Heart left ventricle (tissue), 16 donors: Measurements from ENCODE around the gene TM9SF4. TPM values are rescaled to one million over a fixed set of nuclear protein-coding genes. Genes with fewer than 3 reads are reported as not detected.

Experiments used
- ATAC-seq, 4 donors: fragments of 200-7000 bp; cut with Tn5 transposase; one replicate each; pipeline ENCODE4 v1.9.1; 2020 to 2022; ENCODE audit warnings: moderate library complexity in 4 of 4, mild to moderate bottlenecking in 3 of 4, moderate number of reproducible peaks in 1 of 4
- DNase-seq, 5 donors: peaks; one replicate each; pipeline ENCODE4 v3.0.0-alpha.2; 2020
- H3K27ac ChIP-seq, 12 donors: fragments of 200-600 bp; sonication (generic) in 4 of 12; one replicate each; pipeline versions ENCODE4 v1.5.0 to v1.8.0; 2016 to 2022; ENCODE audit warnings: mild to moderate bottlenecking in 2 of 12
- H3K27me3 ChIP-seq, 9 donors: fragments of 200-600 bp; sonication (generic) in 2 of 9; one replicate each; pipeline versions ENCODE4 v1.5.1 to v1.8.0; 2016 to 2022; ENCODE audit warnings: mild to moderate bottlenecking in 3 of 9
- H3K36me3 ChIP-seq, 9 donors: fragments of 200-600 bp; sonication (generic) in 2 of 9; one replicate each; pipeline versions ENCODE4 v1.5.0 to v1.8.0; 2018 to 2022; ENCODE audit warnings: mild to moderate bottlenecking in 2 of 9
- H3K4me1 ChIP-seq, 12 donors: fragments of 200-600 bp; sonication (generic) in 4 of 12; one replicate each; pipeline versions ENCODE4 v1.5.0 to v1.8.0; 2016 to 2022; ENCODE audit warnings: mild to moderate bottlenecking in 3 of 12
- H3K4me3 ChIP-seq, 12 donors: fragments of 200-600 bp; sonication (generic) in 4 of 12; one replicate each; pipeline versions ENCODE4 v1.5.0 to v1.8.0; 2017 to 2022; ENCODE audit warnings: mild to moderate bottlenecking in 9 of 12, moderate library complexity in 4 of 12
- H3K9me3 ChIP-seq, 12 donors: fragments of 200-600 bp; sonication (generic) in 4 of 12; one replicate each; pipeline versions ENCODE4 v1.5.0 to v1.8.0; 2016 to 2022; ENCODE audit warnings: mild to moderate bottlenecking in 1 of 12
- POLR2A ChIP-seq, 2 donors: fragments of 450-650 bp; IDR thresholded peaks; one replicate each; pipeline ENCODE4 v1.6.1; 2017; ENCODE audit warnings: antibody characterized with exemption in 2 of 2, mild to moderate bottlenecking in 2 of 2, moderate library complexity in 2 of 2
- whole genome bisulfite sequencing, 4 donors: extraction: QIAGEN DNeasy Blood & Tissue Kit in 2 of 4; methylation state at CpG; one replicate each; pipeline versions ENCODE4 v1.1.5 to v1.1.7; 2013 to 2018; 5-methylcytosine and 5-hydroxymethylcytosine counted together
- intact Hi-C, 10 donors: fragments of 100-400 bp; cut with DNase I; formaldehyde crosslinking; loops; one replicate each; pipeline versions ENCODE4 v1.11.1 to v1.14.2; 2022
- polyA plus RNA-seq, 2 donors: library from polyadenylated mRNA; stranded (reverse); fragments of 200-250 nt; gene quantifications; one replicate each; pipeline ENCODE4 v1.2.3, GENCODE V29; 2013
- total RNA-seq, 9 donors: library from RNA; depleted of rRNA in 2 of 9; stranded (reverse); fragments of >200 nt in 2 of 9; fragmentation: NEBNext Ultra II Directional in 3 of 9; extraction: Animal tissue kit (Norgen Biotek cat#: 25700) in 3 of 9; gene quantifications; one replicate each; pipeline versions ENCODE4 v1.1.0 to v1.2.4, GENCODE V29; 2016 to 2023
- TF ChIP-seq, protein P1 (sequence below), 12 donors: fragments of 200-600 bp; sonication (generic) in 4 of 12; IDR thresholded peaks; one replicate each; pipeline versions ENCODE4 v1.5.0 to v1.8.0; 2018 to 2022; ENCODE audit warnings: antibody characterized with exemption in 12 of 12, mild to moderate bottlenecking in 5 of 12
- donor health status: ischemic (EF 13 %, LVEDD 7.1; RV severe dilation, severe dysfunction).
- donor health status: healthy with polysubstance abuse.
- donor health status: DM: no; HTN: yes; CAD: no.
- donor health status: DM: no; HTN: no; CAD: no.
- donor health status: ischemic (EF 25% LVEDD 6.9; RV normal size, moderate dysfunction).
- donor health status: ischemic (EF 25% LVEDD 5.7; RV mildly dilated, moderate dysfunction).
- donor health status: healthy.
- donor health status: DM: yes; HTN: yes; CAD: no.
- donor health status: ischemic (EF 35%, LVEDD 5.7; RV mildly dilated, moderate dysfunction).
- donor health status: nonischemic (EF 11% LVEDD 7.7; RV severe dilation, severe dysfunction).
- donor health status: DM: yes; HTN: yes; CAD: no.
- donor health status: PGD.
- donor health status: ischemic (EF 29% LVEDD 5.4; RV normal size, mild dysfunction).
- donor health status: nonischemic (EF 23%, LVEDD 6.1; RV moderate dilation, normal function).

Gene TM9SF4
- total and polyA plus RNA-seq, 11 donors = 15.7 to 37.9 (median 28.8) TPM

DNA sequence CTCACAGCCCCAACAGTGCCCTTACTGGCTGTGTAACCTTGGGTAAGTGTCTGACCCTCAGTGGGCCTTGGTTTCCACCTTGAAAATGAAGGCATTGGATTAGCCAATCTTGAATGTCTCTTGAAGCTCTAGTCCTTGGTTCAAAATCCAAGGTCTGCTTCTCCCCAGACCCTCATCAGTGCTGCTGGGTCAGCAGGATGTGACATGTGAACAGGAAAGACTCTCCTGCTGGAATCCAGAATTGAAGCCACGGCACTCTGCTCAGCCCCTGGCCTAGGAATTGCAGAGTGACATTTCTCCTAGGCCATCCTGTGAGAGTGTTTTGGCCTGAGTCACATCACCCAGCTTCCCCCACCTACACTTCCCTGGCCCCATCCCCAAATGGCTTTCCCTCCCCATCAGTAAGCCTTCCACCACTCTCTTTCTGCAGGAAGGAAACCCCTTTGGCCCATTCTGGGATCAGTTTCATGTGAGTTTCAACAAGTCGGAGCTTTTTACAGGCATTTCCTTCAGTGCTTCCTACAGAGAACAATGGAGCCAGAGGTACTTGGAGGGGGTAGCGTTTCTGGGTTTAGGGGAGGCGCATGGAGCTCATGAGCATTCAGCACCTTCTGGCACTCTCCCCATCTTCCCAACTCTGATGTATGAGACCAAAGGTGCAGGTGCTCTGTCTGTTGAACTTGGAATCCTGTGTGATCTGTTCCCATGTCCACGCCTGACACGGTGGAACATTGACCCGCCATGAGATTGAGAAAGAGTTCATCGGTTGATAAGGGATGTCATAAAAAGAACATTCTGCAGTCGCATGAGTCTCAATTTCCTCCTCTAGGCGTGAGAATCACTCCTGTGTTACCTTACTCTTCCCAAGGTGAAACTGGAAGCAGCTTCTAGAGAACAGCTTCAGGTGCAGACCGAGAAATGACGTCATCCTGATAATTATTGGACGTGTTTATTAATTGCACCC lies 106.9 kb downstream of the TM9SF4 start:
- no peaks in the 10 kb centered on the region for H3K9me3 ChIP-seq
- TF ChIP-seq, protein P1, sequence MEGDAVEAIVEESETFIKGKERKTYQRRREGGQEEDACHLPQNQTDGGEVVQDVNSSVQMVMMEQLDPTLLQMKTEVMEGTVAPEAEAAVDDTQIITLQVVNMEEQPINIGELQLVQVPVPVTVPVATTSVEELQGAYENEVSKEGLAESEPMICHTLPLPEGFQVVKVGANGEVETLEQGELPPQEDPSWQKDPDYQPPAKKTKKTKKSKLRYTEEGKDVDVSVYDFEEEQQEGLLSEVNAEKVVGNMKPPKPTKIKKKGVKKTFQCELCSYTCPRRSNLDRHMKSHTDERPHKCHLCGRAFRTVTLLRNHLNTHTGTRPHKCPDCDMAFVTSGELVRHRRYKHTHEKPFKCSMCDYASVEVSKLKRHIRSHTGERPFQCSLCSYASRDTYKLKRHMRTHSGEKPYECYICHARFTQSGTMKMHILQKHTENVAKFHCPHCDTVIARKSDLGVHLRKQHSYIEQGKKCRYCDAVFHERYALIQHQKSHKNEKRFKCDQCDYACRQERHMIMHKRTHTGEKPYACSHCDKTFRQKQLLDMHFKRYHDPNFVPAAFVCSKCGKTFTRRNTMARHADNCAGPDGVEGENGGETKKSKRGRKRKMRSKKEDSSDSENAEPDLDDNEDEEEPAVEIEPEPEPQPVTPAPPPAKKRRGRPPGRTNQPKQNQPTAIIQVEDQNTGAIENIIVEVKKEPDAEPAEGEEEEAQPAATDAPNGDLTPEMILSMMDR (IDR thresholded peaks at IDR 0.05) = no peak
- no peak for TF ChIP-seq POLR2A (IDR thresholded peaks at IDR 0.05)
- WGBS, 4 donors = 80 to 87% (median 84%) methylated on average over 13 of the region's 13 CpGs
- ATAC-seq = peak in 1 of 4 donors; percentile 44
- intact Hi-C loops = no loop called here
- peaks cover 0 to 4% (median 0%) of the 10 kb centered on the region in 12 donors for H3K4me1 ChIP-seq
- no peaks in the 10 kb centered on the region for H3K27me3 ChIP-seq
- no peak for DNase-seq
- H3K27ac ChIP-seq = peak overlapping the region in 1 of 12 donors; percentile 51
- H3K4me3 ChIP-seq = no peak overlapping the region
- H3K36me3 ChIP-seq = peaks cover 0 to 97% (median 79%) of the 10 kb centered on the region in 9 donors

Other genes starting within 250 kb of the TM9SF4 start
- 1 to 10 TPM; 1.0 to 7.4 (median 3.0) TPM for gene DUSP15, start 239.2 kb upstream of the TM9SF4 start, total RNA-seq
- gene DUSP15, start 239.2 kb upstream of the TM9SF4 start, polyA plus RNA-seq = 1 to 10 TPM in 1 of 2 donors, under 1 TPM in 1; 0.68 to 5.4 TPM
- gene TTLL9, start 239.1 kb upstream of the TM9SF4 start, total RNA-seq = not detected
- not detected for gene TTLL9, start 239.1 kb upstream of the TM9SF4 start, polyA plus RNA-seq
- 10 to 100 TPM in 1 of 9 donors, 1 to 10 TPM in 8; 5.2 to 10.7 (median 7.3) TPM for gene PDRG1, start 157.7 kb upstream of the TM9SF4 start, total RNA-seq
- gene PDRG1, start 157.7 kb upstream of the TM9SF4 start, polyA plus RNA-seq = 10 to 100 TPM in 1 of 2 donors, 1 to 10 TPM in 1; 8.8 to 15.2 TPM
- not detected for gene XKR7, start 141.6 kb upstream of the TM9SF4 start, total RNA-seq
- gene XKR7, start 141.6 kb upstream of the TM9SF4 start, polyA plus RNA-seq = not detected
- gene CCM2L, start 99.3 kb upstream of the TM9SF4 start, total RNA-seq = 10 to 100 TPM in 3 of 9 donors, 1 to 10 TPM in 6; 3.4 to 14.8 (median 8.7) TPM
- gene CCM2L, start 99.3 kb upstream of the TM9SF4 start, polyA plus RNA-seq = 10 to 100 TPM; 11.4 to 12.5 TPM
- gene HCK, start 57.5 kb upstream of the TM9SF4 start, total RNA-seq = 10 to 100 TPM in 2 of 9 donors, 1 to 10 TPM in 7; 2.0 to 52.0 (median 4.5) TPM
- 1 to 10 TPM; 1.4 to 3.7 TPM for gene HCK, start 57.5 kb upstream of the TM9SF4 start, polyA plus RNA-seq
- 1 to 10 TPM; 4.4 to 9.9 (median 7.8) TPM for gene PLAGL2, start 98.0 kb downstream of the TM9SF4 start, total RNA-seq
- gene PLAGL2, start 98.0 kb downstream of the TM9SF4 start, polyA plus RNA-seq = 1 to 10 TPM; 4.0 to 4.2 TPM
- gene POFUT1, start 98.2 kb downstream of the TM9SF4 start, total RNA-seq = 10 to 100 TPM; 26.0 to 48.5 (median 27.5) TPM
- gene POFUT1, start 98.2 kb downstream of the TM9SF4 start, polyA plus RNA-seq = 10 to 100 TPM; 12.0 to 25.7 TPM
- 10 to 100 TPM in 8 of 9 donors, 1 to 10 TPM in 1; 9.6 to 17.8 (median 11.4) TPM for gene KIF3B, start 167.9 kb downstream of the TM9SF4 start, total RNA-seq
- 10 to 100 TPM in 1 of 2 donors, 1 to 10 TPM in 1; 3.2 to 25.4 TPM for gene KIF3B, start 167.9 kb downstream of the TM9SF4 start, polyA plus RNA-seq
- 10 to 100 TPM; 16.8 to 50.1 (median 27.1) TPM for gene ASXL1, start 248.6 kb downstream of the TM9SF4 start, total RNA-seq
- 10 to 100 TPM; 15.1 to 18.2 TPM for gene ASXL1, start 248.6 kb downstream of the TM9SF4 start, polyA plus RNA-seq